AML-193 (cell line): ENCODE measurements around the gene RIPPLY3.
A peak's percentile ranks its signal among the peaks of the same experiment; 100 is the strongest.

Experiments used
- DNase-seq, 2 experiments: peaks; one replicate each; lab custom pipeline; 2025; lab: John Stamatoyannopoulos, UW

The RIPPLY3 gene, protein sequence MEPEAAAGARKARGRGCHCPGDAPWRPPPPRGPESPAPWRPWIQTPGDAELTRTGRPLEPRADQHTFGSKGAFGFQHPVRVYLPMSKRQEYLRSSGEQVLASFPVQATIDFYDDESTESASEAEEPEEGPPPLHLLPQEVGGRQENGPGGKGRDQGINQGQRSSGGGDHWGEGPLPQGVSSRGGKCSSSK

DNA sequence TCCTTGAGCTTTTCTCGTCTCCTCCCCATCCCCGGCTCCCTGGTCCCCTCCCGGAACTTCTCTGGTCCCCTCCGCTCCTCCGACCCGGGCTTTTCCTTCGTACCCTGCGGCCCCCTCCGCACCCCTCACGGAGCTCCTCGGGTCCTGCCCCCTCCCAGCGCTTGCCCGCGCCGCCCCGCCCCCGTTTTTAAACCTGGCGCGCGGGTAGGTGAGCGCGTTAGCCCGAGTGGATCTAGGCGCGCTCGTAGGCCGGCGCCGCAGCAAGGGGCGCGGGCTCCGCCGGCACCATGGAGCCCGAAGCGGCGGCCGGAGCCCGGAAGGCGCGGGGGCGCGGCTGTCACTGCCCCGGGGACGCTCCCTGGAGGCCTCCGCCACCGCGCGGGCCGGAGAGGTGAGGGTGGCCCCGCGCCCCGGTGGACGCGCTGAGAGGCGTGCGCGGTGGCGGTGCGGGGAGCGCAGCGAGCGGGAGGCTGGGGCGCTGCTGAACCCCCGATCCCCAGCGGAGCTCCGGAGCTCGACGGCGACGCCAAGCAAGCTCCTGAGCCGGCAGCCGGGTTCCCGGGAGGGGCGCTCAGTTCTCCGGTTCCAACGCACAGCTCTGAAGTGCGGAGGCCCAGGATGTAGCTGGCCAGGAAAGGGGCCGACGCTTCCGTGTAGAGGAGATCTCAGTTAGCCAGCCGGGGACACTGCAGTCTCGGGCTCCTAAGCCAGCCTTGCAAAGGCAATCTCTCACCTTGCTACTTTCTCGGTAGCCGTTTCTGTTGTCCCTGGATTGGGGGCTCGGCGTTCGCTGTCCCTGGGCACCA is at the start of gene RIPPLY3:
TSS of gene RIPPLY3 (plus strand) at position 217 of the 806 bp plus-strand sequence. CDS start at position 288, 71 bp downstream.
- DNase-seq: no peak

GRCh38 chr21:36959020-36959835 is 47.3 kb upstream of the RIPPLY3 start:
- no peak for DNase-seq

- DNase-seq: no peak
Measured at GRCh38 chr21:36960676-36961284, 45.7 kb upstream of the RIPPLY3 start.

GRCh38 chr21:36962098-36962780 is 44.3 kb upstream of the RIPPLY3 start:
- no peak for DNase-seq

DNA sequence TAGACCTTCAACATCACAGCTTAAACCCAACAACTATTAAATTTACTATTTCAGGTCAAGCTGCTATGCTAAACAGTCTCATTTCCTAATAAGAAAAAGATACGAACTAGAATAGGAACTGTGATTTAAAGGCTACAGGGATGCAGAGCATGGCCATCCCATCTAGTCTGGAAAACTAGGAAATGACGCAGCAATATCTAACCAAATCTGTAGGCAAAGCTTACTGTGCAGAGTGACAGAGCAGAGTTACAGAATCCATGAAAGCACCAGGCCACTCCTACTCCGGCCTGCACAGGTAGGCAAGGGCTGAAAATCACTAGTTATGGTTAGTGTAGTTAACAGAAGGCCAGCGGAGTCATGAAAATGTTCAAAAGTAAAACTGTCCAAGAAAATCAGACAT is 42.1 kb upstream of the RIPPLY3 start:
- DNase-seq: no peak

- DNase-seq: no peak
Measured at GRCh38 chr21:36964827-36965719, 41.4 kb upstream of the RIPPLY3 start.

DNA sequence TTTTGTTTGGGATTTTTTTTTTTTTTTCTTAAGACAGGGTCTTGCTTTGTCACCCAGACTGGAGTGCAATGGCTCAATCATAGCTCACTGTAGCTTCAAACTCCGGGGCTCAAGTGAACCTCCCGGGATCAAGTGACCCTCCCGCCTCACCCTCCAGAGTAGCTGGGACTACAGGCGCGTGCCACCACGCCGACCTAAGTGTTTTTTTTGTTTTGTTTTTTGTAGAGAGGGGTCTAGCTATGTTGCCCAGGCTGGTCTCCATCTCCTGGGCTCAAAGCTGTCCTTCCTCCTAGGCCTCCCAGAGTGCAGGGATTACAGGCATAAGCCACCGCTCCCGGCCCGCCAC is 40.8 kb upstream of the RIPPLY3 start:
- no peak for DNase-seq

- peak; percentile 23 to 31 for DNase-seq
Measured at GRCh38 chr21:36966066-36966820, 40.3 kb upstream of the RIPPLY3 start, which contains the start of gene HLCS. TSS of gene HLCS (minus strand) at chr21:36966669. CDS start at chr21:36966638, 31 bp downstream.

- DNase-seq: no peak
Measured at GRCh38 chr21:36966821-36967768, 39.4 kb upstream of the RIPPLY3 start.

- DNase-seq: no peak
Measured at GRCh38 chr21:36968414-36968813, 38.1 kb upstream of the RIPPLY3 start.

- no peak for DNase-seq
Measured at GRCh38 chr21:36968976-36969375, 37.5 kb upstream of the RIPPLY3 start.

- DNase-seq: no peak
Measured at GRCh38 chr21:36973986-36974850, 32.3 kb upstream of the RIPPLY3 start.

DNA sequence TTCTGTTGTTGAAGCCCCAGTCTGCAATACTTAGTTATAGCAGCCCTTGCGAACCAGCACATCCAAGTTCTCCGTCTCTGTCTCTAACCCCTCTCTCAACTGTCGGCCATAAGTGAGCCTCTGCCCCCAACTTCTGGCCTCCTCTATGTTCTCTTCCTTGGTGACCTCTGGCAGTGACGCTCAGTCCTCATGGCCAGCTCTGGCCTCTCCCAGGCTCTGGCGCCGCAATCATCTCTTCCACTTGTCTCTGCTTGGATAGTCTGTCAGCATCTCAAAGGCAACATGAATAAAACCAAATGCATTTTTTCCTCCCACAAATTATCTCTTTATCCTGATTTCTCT is 31.7 kb upstream of the RIPPLY3 start:
- no peak for DNase-seq

GRCh38 chr21:36976228-36976861 is 30.2 kb upstream of the RIPPLY3 start:
- DNase-seq: no peak

- DNase-seq: peak; percentile 88
Measured at GRCh38 chr21:36976882-36977651, 29.4 kb upstream of the RIPPLY3 start.

DNA sequence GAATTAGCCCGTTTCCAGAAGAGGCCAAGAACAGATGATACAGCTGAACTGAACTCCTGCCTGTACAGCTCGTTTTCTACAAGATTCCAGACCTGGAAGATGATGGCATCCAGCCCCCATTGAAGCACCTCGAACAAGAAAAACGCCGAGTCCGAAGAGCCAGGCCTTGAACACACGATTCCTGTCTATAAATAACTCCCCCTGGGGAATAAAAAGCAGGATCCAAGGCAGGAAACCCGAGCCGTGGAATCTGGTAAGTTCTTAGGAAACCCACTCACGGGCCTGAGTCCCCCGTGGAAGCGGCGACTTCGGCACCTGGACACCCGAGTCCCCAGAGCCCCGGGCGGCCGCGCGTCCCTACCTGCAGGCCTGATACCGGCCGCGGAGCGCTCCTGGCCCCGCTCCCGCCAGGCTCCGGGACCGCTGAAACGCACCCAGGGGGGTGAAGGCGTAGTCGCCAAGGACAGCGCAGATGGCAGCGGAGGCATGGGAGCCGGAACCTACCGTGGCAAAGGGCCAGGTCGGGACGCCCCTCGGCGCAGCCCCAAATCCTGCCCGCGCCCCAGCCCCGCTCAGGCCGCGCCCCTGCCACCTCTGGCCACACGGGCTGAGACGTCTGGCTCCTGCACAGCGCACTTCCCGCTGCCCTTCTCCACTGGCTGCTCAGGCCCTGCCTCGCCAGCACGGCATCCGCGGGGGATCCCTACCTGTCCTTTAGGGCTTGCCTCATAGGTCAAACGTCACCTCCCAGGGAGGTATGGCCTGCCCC is 26.0 kb upstream of the RIPPLY3 start:
- DNase-seq: no peak
